IMR-90 (cell line): Measurements from ENCODE around the gene UBXN11. TPM values are rescaled to one million over a fixed set of nuclear protein-coding genes. Genes with fewer than 3 reads are reported as not detected.
A peak's percentile ranks its signal among the peaks of the same experiment; 100 is the strongest.

Experiments used
- BHLHE40 ChIP-seq: fragments of 150-350 bp; IDR thresholded peaks from 2 replicates; pipeline ENCODE4 v1.6.1; 2016; ENCODE audit warnings: mild to moderate bottlenecking, low read depth, low read length
- CTCF ChIP-seq: conservative IDR thresholded peaks from 2 replicates; pipeline ENCODE4 v1.5.1; 2012; ENCODE audit warnings: mild to moderate bottlenecking, low read depth, low read length, improper control_type of control experiment
- MAFK ChIP-seq: IDR thresholded peaks from 2 replicates; pipeline ENCODE4 v1.6.1; 2012; ENCODE audit warnings: low read depth, low read length, improper control_type of control experiment
- POLR2A ChIP-seq: IDR thresholded peaks from 2 replicates; pipeline ENCODE4 v1.6.1; 2012; ENCODE audit warnings: mild to moderate bottlenecking, low read depth, low read length
- USF2 ChIP-seq: fragments of 150-350 bp; IDR thresholded peaks from 2 replicates; pipeline ENCODE4 v1.6.1; 2017; ENCODE audit warnings: mild to moderate bottlenecking, antibody characterized with exemption, low read length, low read depth
- polyA plus RNA-seq, 3 experiments: library from polyadenylated mRNA; depleted of rRNA; stranded (reverse); fragments of >200 nt; gene quantifications; 2 replicates each; pipeline ENCODE4 v1.2.3, GENCODE V29; 2012; ENCODE audit warnings: low replicate concordance in 1 of 3
- total RNA-seq: library from RNA; depleted of rRNA; stranded (reverse); fragments of >200 nt; gene quantifications from 2 replicates; pipeline ENCODE4 v1.2.3, GENCODE V29; 2012

Gene UBXN11
- total and polyA plus RNA-seq, 2 of the 4 experiments (the other 2 are of a cell fraction) = 5.2 to 17.0 TPM

- TF ChIP-seq CTCF (no peak), BHLHE40 (peak; percentile 88), POLR2A (peak; percentile 31; the same call in 1 of the 2 replicates), MAFK (no peak), USF2 (no peak)
Observed at GRCh38 chr1:26306290-26307229, at the start of gene UBXN11 (continued).
